AG10803 (cell line): ENCODE data around the gene RAI1.
A peak's percentile ranks its signal among the peaks of the same experiment; 100 is the strongest.

Experiments
- DNase-seq: peaks from one replicate; pipeline ENCODE4 v3.0.0; 2010; ENCODE audit warnings: low read depth
- H3K4me3 ChIP-seq: 2 replicates; pipeline ENCODE4 v1.5.1; 2011; ENCODE audit warnings: mild to moderate bottlenecking, low read length, control low read depth
- TF ChIP-seq, protein P1 (sequence below): conservative IDR thresholded peaks from 2 replicates; pipeline ENCODE4 v1.5.1; 2011; ENCODE audit warnings: mild to moderate bottlenecking, low read length, control low read depth, inconsistent platforms

Gene RAI1

DNA sequence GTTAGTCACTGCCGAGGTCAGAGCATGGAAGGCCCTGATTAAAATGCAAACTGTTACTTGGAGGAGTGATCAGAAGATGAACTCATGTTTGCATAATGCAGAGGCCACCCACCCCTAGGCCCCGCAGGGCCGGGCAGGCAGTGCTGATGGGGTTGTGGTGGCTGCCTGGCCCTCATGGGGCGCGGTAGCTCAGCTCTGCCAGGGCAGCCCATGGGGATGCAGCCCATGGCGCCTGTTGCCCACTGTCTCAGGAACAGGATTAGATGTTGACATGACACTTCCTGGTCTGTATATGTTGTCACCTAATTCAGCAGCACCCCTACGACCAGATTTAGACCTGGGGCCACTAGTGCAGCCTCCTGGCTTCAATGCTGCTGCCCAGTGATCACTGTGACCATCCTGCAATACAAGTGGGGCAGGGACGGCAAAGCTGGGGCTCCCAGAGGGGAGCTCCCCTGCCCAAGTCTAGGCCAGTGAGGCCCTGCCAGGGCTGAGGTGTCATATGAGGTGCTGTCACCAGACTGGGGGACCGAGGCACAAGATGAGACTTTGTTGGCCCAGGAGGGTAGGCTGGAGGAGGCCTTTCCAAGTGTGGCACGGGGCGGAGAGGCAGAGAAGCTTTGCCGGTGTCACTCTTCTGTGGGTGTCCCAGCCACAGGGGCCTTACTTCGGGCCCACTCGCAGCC is 49.1 kb downstream of the RAI1 start:
- TF ChIP-seq, protein P1, sequence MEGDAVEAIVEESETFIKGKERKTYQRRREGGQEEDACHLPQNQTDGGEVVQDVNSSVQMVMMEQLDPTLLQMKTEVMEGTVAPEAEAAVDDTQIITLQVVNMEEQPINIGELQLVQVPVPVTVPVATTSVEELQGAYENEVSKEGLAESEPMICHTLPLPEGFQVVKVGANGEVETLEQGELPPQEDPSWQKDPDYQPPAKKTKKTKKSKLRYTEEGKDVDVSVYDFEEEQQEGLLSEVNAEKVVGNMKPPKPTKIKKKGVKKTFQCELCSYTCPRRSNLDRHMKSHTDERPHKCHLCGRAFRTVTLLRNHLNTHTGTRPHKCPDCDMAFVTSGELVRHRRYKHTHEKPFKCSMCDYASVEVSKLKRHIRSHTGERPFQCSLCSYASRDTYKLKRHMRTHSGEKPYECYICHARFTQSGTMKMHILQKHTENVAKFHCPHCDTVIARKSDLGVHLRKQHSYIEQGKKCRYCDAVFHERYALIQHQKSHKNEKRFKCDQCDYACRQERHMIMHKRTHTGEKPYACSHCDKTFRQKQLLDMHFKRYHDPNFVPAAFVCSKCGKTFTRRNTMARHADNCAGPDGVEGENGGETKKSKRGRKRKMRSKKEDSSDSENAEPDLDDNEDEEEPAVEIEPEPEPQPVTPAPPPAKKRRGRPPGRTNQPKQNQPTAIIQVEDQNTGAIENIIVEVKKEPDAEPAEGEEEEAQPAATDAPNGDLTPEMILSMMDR = no peak
- DNase-seq = no peak
- no peak overlapping the region for H3K4me3 ChIP-seq

DNA sequence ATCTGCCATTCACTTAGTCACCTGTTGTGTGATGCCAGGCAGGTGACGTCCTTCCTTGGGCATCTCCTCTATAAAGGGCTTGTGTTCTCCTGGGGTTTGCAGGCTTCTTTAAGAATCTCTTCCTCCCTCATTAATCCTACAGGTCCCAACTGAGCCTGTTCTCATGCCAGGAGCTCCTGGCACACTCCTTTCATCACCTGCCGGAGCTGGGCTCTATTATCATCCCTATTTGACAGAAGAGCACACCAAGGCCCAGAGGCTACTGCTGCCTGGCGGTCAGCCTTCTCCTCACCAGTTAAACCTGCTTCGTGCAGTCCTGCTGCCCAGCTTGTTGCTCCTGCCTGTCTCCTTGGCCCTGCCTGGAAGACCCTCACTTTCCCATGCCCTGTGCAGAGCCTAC is 51.2 kb downstream of the RAI1 start:
- TF ChIP-seq, protein P1 = no peak
- DNase-seq = no peak
- H3K4me3 ChIP-seq = no peak overlapping the region

DNA sequence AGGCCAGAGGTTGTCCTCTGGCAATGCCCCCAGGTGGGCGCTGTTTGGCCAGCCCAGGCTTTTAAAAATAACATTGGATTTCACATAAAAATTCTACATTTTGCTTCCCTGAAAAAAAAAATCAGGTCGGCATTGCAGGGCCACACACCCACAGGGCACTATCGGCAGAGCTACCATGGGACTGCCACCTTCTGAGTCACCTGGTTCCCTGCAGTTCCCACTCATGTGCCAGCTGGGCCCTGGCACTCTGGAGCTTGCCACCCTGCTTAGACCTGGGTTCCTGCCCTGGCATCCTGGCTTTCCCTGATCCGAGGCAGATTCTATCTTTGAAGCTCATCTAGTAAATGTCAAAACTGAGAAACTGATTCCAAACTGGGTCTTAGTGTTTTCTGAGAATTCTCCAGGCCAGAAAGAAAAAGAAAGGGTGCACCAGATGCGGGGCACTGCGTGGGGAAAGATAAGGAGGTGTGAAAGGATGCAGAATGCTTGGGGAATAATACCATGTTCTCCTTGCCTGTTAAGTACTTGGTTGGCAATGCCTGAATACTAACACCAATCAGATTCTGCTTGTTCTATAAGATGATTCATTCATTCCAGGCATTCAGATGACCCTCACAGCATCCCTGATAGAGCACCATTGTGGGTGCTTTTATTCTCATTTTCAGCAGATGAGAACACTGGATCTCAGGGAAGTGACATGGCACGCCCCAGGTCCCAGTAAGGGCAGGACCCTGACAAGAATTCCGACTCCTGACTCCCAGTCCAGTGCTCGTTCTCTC is 51.8 kb downstream of the RAI1 start:
- H3K4me3 ChIP-seq = no peak overlapping the region
- TF ChIP-seq, protein P1 = no peak
- peak; percentile 76 for DNase-seq

DNA sequence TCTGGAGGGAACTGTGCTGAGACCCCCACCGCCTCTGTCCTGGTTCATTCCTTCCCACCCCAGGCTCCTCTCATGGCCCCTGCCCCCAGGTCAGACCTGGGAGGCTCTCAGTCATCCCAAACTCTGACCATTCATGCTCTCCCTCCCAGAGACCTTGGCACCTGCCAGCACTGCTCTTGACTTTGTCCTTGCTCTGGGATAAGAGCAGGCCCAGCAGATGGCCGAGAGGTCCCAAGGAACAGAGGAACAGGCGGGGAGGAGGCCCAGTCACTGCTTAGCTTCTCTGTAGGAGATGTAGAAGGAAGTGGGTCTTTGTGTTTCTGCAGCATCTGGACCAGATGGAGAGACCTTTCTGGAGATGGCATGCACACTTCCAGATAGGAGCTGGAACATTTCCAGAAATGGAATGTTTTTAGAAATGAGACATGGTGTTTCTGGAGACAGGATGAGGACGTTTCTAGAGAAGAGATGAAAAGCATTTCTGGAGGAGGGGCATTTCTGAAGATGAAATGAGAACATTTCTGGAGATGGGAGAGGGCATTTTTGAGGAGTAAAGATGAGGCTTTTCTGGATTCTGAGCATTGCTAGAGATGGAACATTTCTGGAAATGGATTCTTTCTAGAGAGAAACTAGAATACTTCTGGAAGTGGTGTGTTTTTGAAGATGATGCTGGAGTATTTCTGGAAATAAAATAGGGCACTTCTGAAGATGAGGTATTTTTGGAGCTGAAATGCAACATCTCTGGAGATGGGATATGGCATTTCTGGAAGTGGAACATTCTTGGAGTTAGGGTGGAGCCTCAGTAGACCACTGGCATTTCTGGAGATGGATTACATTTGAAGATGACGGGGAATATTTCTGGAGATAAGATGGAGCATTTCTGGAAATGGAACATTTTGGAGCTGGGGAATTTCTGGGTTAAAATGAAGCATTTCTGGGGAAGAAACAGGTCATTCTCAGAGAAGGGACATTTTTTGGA is 55.2 kb downstream of the RAI1 start:
- H3K4me3 ChIP-seq = no peak overlapping the region
- DNase-seq = peak; percentile 57
- TF ChIP-seq, protein P1 = no peak

DNA sequence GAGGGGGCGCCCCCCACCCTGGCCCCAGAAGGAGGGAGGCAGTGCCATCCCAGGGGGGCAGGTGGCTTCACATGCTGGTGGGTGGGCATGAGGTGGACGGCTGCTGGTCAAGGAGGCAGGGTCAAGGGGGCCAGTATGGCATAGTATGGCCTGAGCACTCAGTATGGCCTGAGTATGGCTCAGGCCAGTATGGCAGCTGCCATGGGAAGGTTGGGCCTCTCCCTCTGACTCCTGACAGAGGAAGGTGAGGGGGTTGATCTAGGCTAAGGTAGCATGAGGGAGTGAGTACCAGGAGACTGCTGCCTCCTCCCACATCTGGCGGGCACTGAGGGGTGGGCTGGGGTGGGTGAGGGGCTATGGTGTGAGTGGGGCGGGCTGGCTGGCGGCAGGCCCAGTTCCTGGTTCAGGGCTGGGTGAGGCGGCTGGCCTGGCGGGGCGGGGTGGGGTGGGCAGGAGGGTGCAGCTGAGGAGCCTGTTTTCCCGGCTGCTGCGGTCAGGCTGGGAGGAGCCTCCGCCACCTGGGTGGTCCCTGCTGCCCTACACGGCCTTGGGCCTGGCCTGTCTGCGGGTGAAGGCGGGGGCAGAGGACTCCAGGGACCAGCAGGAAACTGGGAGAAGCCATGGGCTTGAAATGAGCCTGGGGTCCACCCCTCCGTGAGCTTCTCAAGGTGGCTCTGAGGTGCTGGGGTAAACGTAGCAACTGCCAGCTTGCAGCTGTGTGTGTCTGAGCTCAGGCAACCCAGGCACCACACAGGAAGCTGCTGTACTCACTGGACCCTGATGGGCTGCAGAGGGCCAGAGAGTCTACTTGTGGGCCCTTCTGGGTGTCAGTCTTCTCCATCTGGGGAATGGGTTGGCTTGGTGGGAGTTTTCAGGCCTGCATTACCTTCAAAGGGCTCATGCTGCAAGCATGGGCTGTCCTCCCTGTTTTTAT is 57.0 kb downstream of the RAI1 start:
- no peak overlapping the region for H3K4me3 ChIP-seq
- DNase-seq = no peak
- TF ChIP-seq, protein P1 = no peak

DNA sequence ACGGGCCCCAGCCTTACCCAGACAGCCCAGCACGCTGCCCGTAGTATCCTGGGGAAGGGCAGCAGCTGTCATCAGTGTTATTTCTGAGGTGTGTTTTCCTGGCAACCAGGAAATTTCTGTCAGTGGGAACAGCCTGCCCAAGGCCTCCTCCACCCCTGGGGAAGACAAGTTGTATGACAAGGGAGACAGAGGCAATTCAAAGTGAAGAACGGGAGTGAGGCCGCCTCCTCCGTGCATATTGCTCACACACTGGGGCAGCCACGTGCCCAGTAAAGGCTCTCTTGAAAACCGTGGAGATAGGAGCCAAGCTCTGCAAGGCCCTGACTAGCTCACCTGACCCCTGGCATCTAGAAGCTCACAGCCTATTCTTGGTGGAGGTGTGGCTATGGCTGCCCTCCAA is 57.6 kb downstream of the RAI1 start:
- TF ChIP-seq, protein P1 = no peak
- DNase-seq = no peak
- no peak overlapping the region for H3K4me3 ChIP-seq
